MM.1S (cell line): Measurements from ENCODE around the gene NPHS1.

Experiments
- CTCF ChIP-seq: fragments of 300-600 bp; sonication (generic); IDR thresholded peaks from 2 replicates; pipeline ENCODE4 v1.5.1; 2016; ENCODE audit warnings: antibody characterized with exemption, low read length, mixed read lengths
- EZH2phosphoT487 ChIP-seq: fragments of 300-600 bp; sonication (generic); IDR thresholded peaks from 2 replicates; pipeline ENCODE4 v1.6.1; 2018; ENCODE audit warnings: antibody characterized with exemption, low read length

DNA sequence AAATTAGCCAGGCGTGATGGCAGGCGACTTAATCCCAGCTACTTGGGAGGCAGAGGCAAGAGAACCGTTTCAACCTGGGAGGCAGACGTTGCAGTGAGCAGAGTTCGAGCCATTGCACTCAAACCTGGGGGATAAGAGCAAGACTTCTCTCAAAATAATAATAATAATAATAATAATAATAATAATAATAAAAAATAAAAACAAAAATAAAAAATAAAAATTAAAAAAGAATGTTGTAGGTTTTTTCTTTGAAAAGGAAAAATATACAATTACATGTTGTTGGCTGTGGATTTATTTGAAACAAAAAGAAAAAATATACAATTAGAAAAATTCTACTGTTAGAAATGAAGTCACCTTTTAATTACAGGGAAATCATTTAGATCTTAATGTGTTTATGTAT lies 28.2 kb downstream of the NPHS1 start:
- TF ChIP-seq CTCF (no peak), EZH2phosphoT487 (no peak)
